ENCODE measurements around the gene DPYSL3.

DPYSL3 gene

DNA sequence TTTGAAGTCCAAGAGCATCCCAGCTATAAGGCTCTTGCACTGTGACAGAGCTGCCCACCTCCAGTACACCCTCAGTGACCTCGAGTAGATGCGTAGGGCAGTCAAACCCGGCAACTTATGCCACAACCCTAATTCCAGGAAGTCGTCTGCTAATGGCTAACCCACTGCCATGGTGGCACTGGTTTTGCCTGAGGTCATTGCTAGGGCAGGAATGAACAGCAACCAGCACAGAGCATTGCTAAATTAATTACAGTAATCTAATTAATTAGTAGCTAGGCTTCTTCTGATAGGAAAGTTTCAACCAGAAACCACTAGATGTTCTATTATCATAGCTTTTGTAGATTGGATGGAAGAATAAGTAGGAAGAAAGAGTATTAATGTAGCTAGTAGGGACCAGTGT, 122.8 kb downstream of the DPYSL3 start:
- TF ChIP-seq, protein P1, sequence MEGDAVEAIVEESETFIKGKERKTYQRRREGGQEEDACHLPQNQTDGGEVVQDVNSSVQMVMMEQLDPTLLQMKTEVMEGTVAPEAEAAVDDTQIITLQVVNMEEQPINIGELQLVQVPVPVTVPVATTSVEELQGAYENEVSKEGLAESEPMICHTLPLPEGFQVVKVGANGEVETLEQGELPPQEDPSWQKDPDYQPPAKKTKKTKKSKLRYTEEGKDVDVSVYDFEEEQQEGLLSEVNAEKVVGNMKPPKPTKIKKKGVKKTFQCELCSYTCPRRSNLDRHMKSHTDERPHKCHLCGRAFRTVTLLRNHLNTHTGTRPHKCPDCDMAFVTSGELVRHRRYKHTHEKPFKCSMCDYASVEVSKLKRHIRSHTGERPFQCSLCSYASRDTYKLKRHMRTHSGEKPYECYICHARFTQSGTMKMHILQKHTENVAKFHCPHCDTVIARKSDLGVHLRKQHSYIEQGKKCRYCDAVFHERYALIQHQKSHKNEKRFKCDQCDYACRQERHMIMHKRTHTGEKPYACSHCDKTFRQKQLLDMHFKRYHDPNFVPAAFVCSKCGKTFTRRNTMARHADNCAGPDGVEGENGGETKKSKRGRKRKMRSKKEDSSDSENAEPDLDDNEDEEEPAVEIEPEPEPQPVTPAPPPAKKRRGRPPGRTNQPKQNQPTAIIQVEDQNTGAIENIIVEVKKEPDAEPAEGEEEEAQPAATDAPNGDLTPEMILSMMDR (conservative IDR thresholded peaks at IDR 0.05; ENCODE audit: low read depth, low read length), result no peak
- DNase-seq (ENCODE audit: low read depth), result no peak
- no peak overlapping the region for H3K4me3 ChIP-seq (ENCODE audit: low read length)

DNA sequence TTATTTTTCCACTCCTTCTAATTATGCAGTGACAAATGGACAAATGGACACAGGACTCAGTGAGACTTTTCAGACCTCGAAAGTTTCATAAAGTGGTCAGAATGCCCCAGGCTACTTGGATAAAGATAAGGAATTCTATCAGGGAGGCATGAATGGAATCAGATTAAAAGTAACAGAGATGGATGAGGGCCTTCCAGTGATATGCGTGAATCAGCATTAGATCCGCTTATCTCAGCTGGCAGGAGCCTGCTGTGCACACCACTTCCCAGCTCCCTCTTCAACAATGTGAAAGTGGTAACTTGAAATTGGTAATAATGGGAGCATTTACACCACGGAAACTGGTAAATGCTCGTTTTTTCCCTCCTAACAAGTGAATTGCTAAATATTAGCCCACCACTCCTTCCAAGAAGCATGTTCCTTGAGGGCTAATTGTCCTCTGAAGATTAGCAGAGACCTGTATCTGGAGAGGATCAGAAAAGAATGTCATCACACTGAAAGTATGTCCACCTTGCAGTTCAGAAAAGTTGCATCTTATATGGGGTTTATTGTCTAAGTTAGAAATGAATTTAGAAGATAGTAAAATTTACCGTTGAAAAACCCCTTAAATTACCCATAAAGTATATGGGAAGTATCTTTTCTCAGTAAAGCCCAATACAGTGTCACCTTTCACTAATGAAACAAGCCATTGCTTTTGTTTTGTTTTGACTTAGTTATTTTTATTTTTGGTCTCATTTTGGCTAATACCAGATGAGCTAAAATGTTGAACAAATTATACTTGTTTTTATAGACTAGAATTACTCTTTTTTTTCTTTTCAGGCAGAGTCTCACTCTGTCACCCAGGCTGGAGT, 125.3 kb downstream of the DPYSL3 start:
- DNase-seq (ENCODE audit: low read depth), result no peak
- no peak overlapping the region for H3K4me3 ChIP-seq (ENCODE audit: low read length)
- TF ChIP-seq, protein P1 (conservative IDR thresholded peaks at IDR 0.05; ENCODE audit: low read depth, low read length), result no peak

DNA sequence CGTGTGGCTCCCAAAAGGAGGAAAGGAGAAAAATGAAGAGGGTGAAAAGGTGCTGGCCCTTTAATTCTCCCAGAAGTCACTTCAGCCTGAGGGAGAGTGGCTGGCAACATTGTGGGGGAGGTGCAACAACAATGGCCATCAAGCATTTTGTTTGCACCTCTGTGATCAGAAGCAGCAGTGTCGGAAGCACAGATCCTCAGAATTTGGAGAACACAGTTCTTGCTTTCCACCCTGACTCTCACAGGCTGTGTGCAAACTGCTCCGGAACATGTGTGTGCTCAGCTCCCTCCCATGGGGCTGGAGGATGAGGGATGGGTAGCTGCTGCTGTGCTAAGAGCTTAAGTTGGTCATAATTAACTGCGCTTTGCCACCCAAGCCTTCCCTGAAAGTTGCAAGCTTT, 127.1 kb downstream of the DPYSL3 start:
- DNase-seq (ENCODE audit: low read depth), result no peak
- peak overlapping the region; percentile 5 for H3K4me3 ChIP-seq (ENCODE audit: low read length)
- TF ChIP-seq, protein P1 (conservative IDR thresholded peaks at IDR 0.05; ENCODE audit: low read depth, low read length), result no peak

DNA sequence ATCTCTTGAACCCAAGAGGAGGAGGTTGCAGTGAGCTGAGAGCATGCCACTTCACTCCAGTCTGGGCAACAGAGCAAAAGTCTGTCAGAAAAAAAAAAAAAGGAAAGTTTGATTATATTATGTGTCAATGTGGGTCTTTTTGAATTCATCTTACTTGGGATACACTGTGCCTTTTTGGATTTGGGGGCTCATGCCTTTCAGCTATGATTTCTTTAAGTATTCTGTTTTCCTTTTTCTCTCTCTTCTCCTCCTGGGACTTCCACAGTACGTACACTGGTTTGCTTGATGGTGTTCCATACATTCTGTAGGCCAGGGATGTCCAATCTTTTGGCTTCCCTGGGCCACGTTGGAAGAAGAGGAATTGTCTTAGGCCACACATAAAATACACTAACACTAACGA, 128.3 kb downstream of the DPYSL3 start:
- no peak overlapping the region for H3K4me3 ChIP-seq (ENCODE audit: low read length)
- DNase-seq (ENCODE audit: low read depth), result no peak
- TF ChIP-seq, protein P1 (conservative IDR thresholded peaks at IDR 0.05; ENCODE audit: low read depth, low read length), result no peak

DNA sequence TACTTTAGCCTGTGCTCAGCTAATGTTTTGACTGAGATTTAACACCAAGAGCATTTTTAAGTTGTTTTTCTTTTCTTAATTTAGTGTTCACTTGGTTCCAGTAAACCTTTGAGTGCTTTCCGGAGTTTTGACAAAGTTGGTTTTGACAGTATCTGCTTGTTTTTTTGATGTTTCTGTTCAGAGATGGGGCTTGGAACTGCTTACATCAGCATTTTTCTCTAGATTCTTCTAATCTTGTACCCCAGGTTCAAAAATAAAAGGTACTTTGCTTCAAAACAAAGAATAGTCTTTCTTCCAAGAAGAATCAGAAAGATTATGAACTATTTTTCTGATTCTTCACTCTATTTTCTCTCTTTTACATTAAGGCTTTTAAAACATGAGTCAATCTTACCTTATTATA, 132.2 kb downstream of the DPYSL3 start:
- no peak for DNase-seq (ENCODE audit: low read depth)

DNA sequence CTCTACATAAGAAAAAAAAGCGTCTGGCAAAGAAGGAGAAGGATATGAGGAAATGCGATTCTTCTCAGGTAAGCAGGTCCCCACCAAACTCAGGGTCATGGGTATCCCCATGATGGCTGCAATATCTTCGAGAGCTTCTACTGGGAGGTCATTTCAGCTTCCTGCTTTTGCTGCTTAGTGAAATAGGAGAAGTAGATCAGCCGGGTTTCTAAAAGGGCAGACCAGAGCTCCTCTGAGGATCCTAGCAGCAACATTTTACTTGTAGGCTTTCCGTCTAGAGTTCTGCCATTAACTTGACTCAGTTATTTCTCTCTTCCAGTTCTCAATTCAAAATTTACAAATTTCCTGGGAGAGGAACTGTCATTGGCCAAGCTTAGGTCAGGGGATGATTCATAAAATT, 134.7 kb downstream of the DPYSL3 start:
- TF ChIP-seq, protein P1 (conservative IDR thresholded peaks at IDR 0.05; ENCODE audit: low read depth, low read length), result no peak
- H3K4me3 ChIP-seq (ENCODE audit: low read length), result no peak overlapping the region
- DNase-seq (ENCODE audit: low read depth), result no peak

More for the DNA sequence above, 132.2 kb downstream of the DPYSL3 start:
- no peak overlapping the region for H3K4me3 ChIP-seq (ENCODE audit: low read length)
- TF ChIP-seq, protein P1 (conservative IDR thresholded peaks at IDR 0.05; ENCODE audit: low read depth, low read length), result no peak

DNA sequence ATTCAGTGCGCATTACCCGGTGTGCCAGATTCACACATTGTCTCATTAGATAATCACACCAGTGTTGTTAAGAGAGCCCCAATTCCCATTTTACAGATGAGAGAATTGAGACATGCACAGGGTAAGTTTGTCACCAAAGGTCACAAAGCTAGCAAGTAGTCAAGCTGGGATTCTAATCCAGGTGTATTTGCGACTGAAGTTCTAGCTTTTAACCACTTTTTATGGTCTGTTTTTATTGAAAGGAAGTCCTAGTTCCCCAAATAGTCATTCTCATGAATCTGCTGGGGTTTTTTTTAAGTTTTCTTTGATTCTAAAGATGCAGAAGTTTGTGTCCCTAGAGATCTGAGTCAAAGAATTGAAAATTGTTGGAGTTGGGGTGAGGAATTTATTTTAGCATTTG, 136.5 kb downstream of the DPYSL3 start:
- no peak for DNase-seq (ENCODE audit: low read depth)
- TF ChIP-seq, protein P1 (conservative IDR thresholded peaks at IDR 0.05; ENCODE audit: low read depth, low read length), result no peak
- H3K4me3 ChIP-seq (ENCODE audit: low read length), result no peak overlapping the region
